Trophoblast cell (in vitro differentiated cells and primary cell): ENCODE results near the gene STX3.

ENCODE experiments used
- DNase-seq, 2 donors: peaks; one replicate each; pipeline ENCODE4 v3.0.0-alpha.2; 2016
- H2AFZ ChIP-seq: 2 replicates; pipeline ENCODE4 v1.6.1; 2013; ENCODE audit warnings: low read length, moderate library complexity, mild to moderate bottlenecking; ENCODE audit not compliant: insufficient read depth, poor library complexity
- H2AK5ac ChIP-seq: 2 replicates; pipeline ENCODE4 v1.6.1; 2013; ENCODE audit warnings: mild to moderate bottlenecking, low read length
- H2BK120ac ChIP-seq: 2 replicates; pipeline ENCODE4 v1.6.1; 2013; ENCODE audit warnings: low read length, mild to moderate bottlenecking, moderate library complexity; ENCODE audit not compliant: insufficient read depth, poor library complexity
- H2BK12ac ChIP-seq: 2 replicates; pipeline ENCODE4 v1.6.1; 2013; ENCODE audit warnings: mild to moderate bottlenecking, low read length, moderate library complexity
- H2BK5ac ChIP-seq: 2 replicates; pipeline ENCODE4 v1.6.1; 2013; ENCODE audit warnings: low read length, low read depth, moderate library complexity, mild to moderate bottlenecking; ENCODE audit not compliant: poor library complexity
- H3K14ac ChIP-seq: 2 replicates; pipeline ENCODE4 v1.6.1; 2013; ENCODE audit warnings: mild to moderate bottlenecking, low read length
- H3K18ac ChIP-seq: 2 replicates; pipeline ENCODE4 v1.6.1; 2013; ENCODE audit warnings: mild to moderate bottlenecking, low read length
- H3K23ac ChIP-seq: 2 replicates; pipeline ENCODE4 v1.6.1; 2013; ENCODE audit warnings: low read length
- H3K27ac ChIP-seq: 2 replicates; pipeline ENCODE4 v1.5.1; 2013; ENCODE audit warnings: low read depth, mild to moderate bottlenecking, inconsistent platforms, low read length, moderate library complexity
- H3K27me3 ChIP-seq: 2 replicates; pipeline ENCODE4 v1.6.1; 2013; ENCODE audit warnings: inconsistent platforms, mild to moderate bottlenecking, low read length, moderate library complexity; ENCODE audit not compliant: insufficient read depth
- H3K36me3 ChIP-seq, 2 experiments: 1 replicate in 1 of 2; 2 replicates in 1 of 2; pipeline ENCODE4 v1.6.1; 2013; ENCODE audit warnings: low read length in 2 of 2, mild to moderate bottlenecking in 2 of 2, moderate library complexity in 1 of 2; ENCODE audit not compliant: insufficient read depth in 2 of 2, control insufficient read depth in 1 of 2
- H3K4ac ChIP-seq: 2 replicates; pipeline ENCODE4 v1.6.1; 2013; ENCODE audit warnings: low read depth, mild to moderate bottlenecking, low read length, moderate library complexity
- H3K4me1 ChIP-seq, 2 experiments: 1 replicate in 1 of 2; 2 replicates in 1 of 2; pipeline ENCODE4 v1.6.1; 2013; ENCODE audit warnings: low read length in 2 of 2, mild to moderate bottlenecking in 2 of 2, moderate library complexity in 1 of 2; ENCODE audit not compliant: insufficient read depth in 2 of 2, control insufficient read depth in 1 of 2
- H3K4me2 ChIP-seq: 2 replicates; pipeline ENCODE4 v1.6.1; 2013; ENCODE audit warnings: inconsistent platforms, mild to moderate bottlenecking, low read length, moderate library complexity
- H3K4me3 ChIP-seq: 2 replicates; pipeline ENCODE4 v1.5.1; 2013; ENCODE audit warnings: mild to moderate bottlenecking, low read depth, low read length, inconsistent platforms
- H3K79me1 ChIP-seq: one replicate; pipeline ENCODE4 v1.6.1; 2013; ENCODE audit warnings: low read length
- H3K79me2 ChIP-seq: 2 replicates; pipeline ENCODE4 v1.6.1; 2013; ENCODE audit warnings: low read length, mild to moderate bottlenecking; ENCODE audit not compliant: control insufficient read depth, insufficient read depth, poor library complexity
- H3K9ac ChIP-seq: 2 replicates; pipeline ENCODE4 v1.6.1; 2013; ENCODE audit warnings: mild to moderate bottlenecking, low read length
- H3K9me3 ChIP-seq: 2 replicates; pipeline ENCODE4 v1.6.1; 2013; ENCODE audit warnings: low read depth, mild to moderate bottlenecking, control low read depth, inconsistent platforms, low read length; ENCODE audit not compliant: insufficient read depth
- H4K12ac ChIP-seq: 2 replicates; pipeline ENCODE4 v1.6.1; 2013; ENCODE audit warnings: low read depth, mild to moderate bottlenecking, low read length, moderate library complexity
- H4K8ac ChIP-seq: 2 replicates; pipeline ENCODE4 v1.6.1; 2013; ENCODE audit warnings: low read depth, mild to moderate bottlenecking, low read length, moderate library complexity
- H4K91ac ChIP-seq: one replicate; pipeline ENCODE4 v1.6.1; 2013; ENCODE audit warnings: low read depth, mild to moderate bottlenecking, low read length, moderate library complexity
- WGBS: extraction: QIAGEN DNeasy Blood & Tissue Kit; methylation state at CpG from one replicate; pipeline ENCODE4 v1.1.7; 2013; ENCODE audit warnings: missing lambda C conversion rate; ENCODE audit not compliant: insufficient read length, insufficient coverage; ENCODE audit errors: extremely low coverage; 5-methylcytosine and 5-hydroxymethylcytosine counted together

STX3 gene

DNA sequence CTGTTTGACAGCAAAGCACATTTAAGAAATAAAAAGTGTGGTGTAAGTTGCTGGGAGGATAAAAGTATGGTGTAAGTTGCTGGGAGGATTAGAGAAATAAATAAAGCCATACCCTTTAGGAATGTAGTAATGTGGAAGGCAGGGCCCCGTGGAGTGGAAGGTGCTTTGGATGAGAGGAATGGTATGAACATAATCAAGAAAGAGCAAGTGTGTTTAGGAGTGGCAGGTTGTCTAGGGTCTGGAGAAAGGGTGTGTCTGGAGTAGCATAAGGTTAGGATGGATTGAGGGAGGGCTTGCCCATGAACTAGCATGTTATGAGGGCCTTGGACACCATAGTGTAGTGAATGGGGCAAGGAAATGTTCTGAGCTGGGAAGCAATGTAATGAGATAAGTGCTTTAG, 37.3 kb downstream of the STX3 start:
- no peak overlapping the region for H2AK5ac ChIP-seq
- no peak overlapping the region for H3K18ac ChIP-seq
- no peak overlapping the region for H3K23ac ChIP-seq
- peaks cover 36 to 58% of the 10 kb centered on the region in 2 experiments for H3K36me3 ChIP-seq
- no peaks in the 10 kb centered on the region for H3K27me3 ChIP-seq
- peaks cover 2% of the 10 kb centered on the region for H3K79me2 ChIP-seq
- no peak overlapping the region for H3K9ac ChIP-seq
- no CpG with 5 or more reads among the region's 1 CpG for WGBS
- no peak overlapping the region for H3K4ac ChIP-seq
- H3K4me3 ChIP-seq = no peak overlapping the region
- H3K9me3 ChIP-seq = peaks cover 4% of the 10 kb centered on the region
- no peak for DNase-seq
- H3K4me1 ChIP-seq = peaks cover 16 to 24% of the 10 kb centered on the region in 2 experiments
- no peak overlapping the region for H2BK120ac ChIP-seq
- no peak overlapping the region for H4K12ac ChIP-seq
- no peak overlapping the region for H2BK12ac ChIP-seq
- no peak overlapping the region for H3K4me2 ChIP-seq
- H4K8ac ChIP-seq = no peak overlapping the region
- H3K79me1 ChIP-seq = peaks cover 10% of the 10 kb centered on the region
- H2AFZ ChIP-seq = no peak overlapping the region
- H3K27ac ChIP-seq = no peak overlapping the region
- no peak overlapping the region for H3K14ac ChIP-seq
- no peak overlapping the region for H4K91ac ChIP-seq
- no peak overlapping the region for H2BK5ac ChIP-seq

DNA sequence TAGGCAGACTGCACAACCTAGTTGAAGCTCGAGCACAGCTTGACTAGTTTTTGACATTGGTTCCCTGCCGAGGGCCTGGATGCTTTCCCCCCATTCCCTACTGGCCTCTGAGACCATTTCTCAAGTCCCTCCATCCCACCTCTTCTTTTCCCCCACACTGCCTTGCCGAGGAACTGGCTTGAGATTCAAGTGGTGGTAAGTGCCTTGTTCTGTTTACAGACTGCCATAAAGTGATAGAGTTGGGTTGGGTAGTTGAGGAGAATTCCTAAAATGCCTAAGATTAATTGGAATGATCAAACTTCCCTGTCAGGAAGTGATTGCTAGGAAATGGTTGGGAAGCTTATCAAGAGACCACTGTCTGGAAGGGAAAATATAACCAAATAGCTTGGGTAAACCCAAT, 39.2 kb downstream of the STX3 start:
- H3K9me3 ChIP-seq = peaks cover 4% of the 10 kb centered on the region
- no peak overlapping the region for H2BK120ac ChIP-seq
- no peak overlapping the region for H4K91ac ChIP-seq
- no peak overlapping the region for H3K9ac ChIP-seq
- no peak for DNase-seq
- no peak overlapping the region for H4K8ac ChIP-seq
- no peak overlapping the region for H2AFZ ChIP-seq
- H3K27ac ChIP-seq = no peak overlapping the region
- H3K14ac ChIP-seq = no peak overlapping the region
- H2BK12ac ChIP-seq = no peak overlapping the region
- H2AK5ac ChIP-seq = no peak overlapping the region
- H3K79me2 ChIP-seq = peaks cover 2% of the 10 kb centered on the region
- H3K4me3 ChIP-seq = no peak overlapping the region
- no CpG with 5 or more reads among the region's 3 CpGs for WGBS
- no peak overlapping the region for H3K4me2 ChIP-seq
- peaks cover 12 to 19% of the 10 kb centered on the region in 2 experiments for H3K4me1 ChIP-seq
- H3K79me1 ChIP-seq = peaks cover 3% of the 10 kb centered on the region
- no peak overlapping the region for H3K23ac ChIP-seq
- peaks cover 36 to 57% of the 10 kb centered on the region in 2 experiments for H3K36me3 ChIP-seq
- no peak overlapping the region for H2BK5ac ChIP-seq
- no peak overlapping the region for H3K18ac ChIP-seq
- H3K27me3 ChIP-seq = no peaks in the 10 kb centered on the region
- no peak overlapping the region for H4K12ac ChIP-seq
- H3K4ac ChIP-seq = no peak overlapping the region

GRCh38 chr11:59800390-59801025, 45.3 kb downstream of the STX3 start:
- Histone ChIP-seq H3K9me3 (peaks cover 2% of the 10 kb centered on the region), H3K36me3 (peaks cover 16 to 50% of the 10 kb centered on the region in 2 experiments), H2AK5ac (no peak overlapping the region), H3K18ac (no peak overlapping the region), H3K4me3 (no peak overlapping the region), H3K23ac (no peak overlapping the region), H3K27me3 (no peaks in the 10 kb centered on the region), H3K4me2 (no peak overlapping the region), H3K14ac (no peak overlapping the region), H3K27ac (no peak overlapping the region), H2BK12ac (no peak overlapping the region), H3K4me1 (no peaks in the 10 kb centered on the region), H4K8ac (no peak overlapping the region), H3K9ac (no peak overlapping the region), H4K12ac (no peak overlapping the region), H2BK5ac (no peak overlapping the region), H3K79me1 (no peaks in the 10 kb centered on the region), H3K79me2 (no peaks in the 10 kb centered on the region), H2BK120ac (no peak overlapping the region), H2AFZ (no peak overlapping the region), H4K91ac (no peak overlapping the region), H3K4ac (no peak overlapping the region)
- no peak for DNase-seq
- no CpG with 5 or more reads among the region's 7 CpGs for WGBS

- Histone ChIP-seq H3K27me3 (no peaks in the 10 kb centered on the region), H3K27ac (no peak overlapping the region), H4K8ac (no peak overlapping the region), H3K4me2 (no peak overlapping the region), H3K79me1 (no peaks in the 10 kb centered on the region), H3K23ac (no peak overlapping the region), H2BK120ac (no peak overlapping the region), H4K12ac (no peak overlapping the region), H3K14ac (no peak overlapping the region), H4K91ac (no peak overlapping the region), H3K9me3 (no peaks in the 10 kb centered on the region), H2AFZ (no peak overlapping the region), H2AK5ac (no peak overlapping the region), H3K4ac (no peak overlapping the region), H3K36me3 (peaks cover 11 to 45% of the 10 kb centered on the region in 2 experiments), H2BK5ac (no peak overlapping the region), H3K4me3 (no peak overlapping the region), H2BK12ac (no peak overlapping the region), H3K4me1 (no peaks in the 10 kb centered on the region), H3K9ac (no peak overlapping the region), H3K18ac (no peak overlapping the region), H3K79me2 (no peaks in the 10 kb centered on the region)
- WGBS = no CpG with 5 or more reads among the region's 2 CpGs
- DNase-seq = no peak
These were observed 46.1 kb downstream of the STX3 start for GRCh38 chr11:59801160-59801706.
